Neural cell (in vitro differentiated cells): ENCODE measurements around the gene WDR44. TPM values are rescaled to one million over a fixed set of nuclear protein-coding genes. Genes with fewer than 3 reads are reported as not detected.

Source experiments
- H2AFZ ChIP-seq: fragments of 200-600, 300-800 bp; sonication (generic), shearing (Covaris generic); 2 replicates; pipeline ENCODE4 v1.6.0; 2014; ENCODE audit warnings: low read depth, mild to moderate bottlenecking, antibody characterized with exemption, low read length, moderate library complexity
- H3F3A ChIP-seq: fragments of 200-600 bp; shearing (Covaris generic); 2 replicates; pipeline ENCODE4 v1.6.1; 2016; ENCODE audit warnings: mild to moderate bottlenecking, moderate library complexity, mixed read lengths, antibody characterized with exemption, low read length; ENCODE audit not compliant: insufficient read depth, poor library complexity, severe bottlenecking
- H3K27ac ChIP-seq: fragments of 200-600, 300-800 bp; sonication (generic), shearing (Covaris generic); 2 replicates; pipeline ENCODE4 v1.5.1; 2014; ENCODE audit warnings: mild to moderate bottlenecking, low read length, moderate library complexity
- H3K27me3 ChIP-seq: fragments of 300-800, 200-600 bp; sonication (generic), shearing (Covaris generic); 2 replicates; pipeline ENCODE4 v1.6.0; 2014; ENCODE audit warnings: mild to moderate bottlenecking, low read depth, low read length, moderate library complexity; ENCODE audit not compliant: insufficient read depth
- H3K36me3 ChIP-seq: fragments of 300-800, 200-600 bp; sonication (generic), shearing (Covaris generic); 2 replicates; pipeline ENCODE4 v1.5.1; 2014; ENCODE audit warnings: mild to moderate bottlenecking, antibody characterized with exemption, low read length, moderate library complexity; ENCODE audit not compliant: insufficient read depth
- H3K4me2 ChIP-seq: fragments of 300-800, 200-600 bp; sonication (generic), shearing (Covaris generic); 2 replicates; pipeline ENCODE4 v1.6.0; 2014; ENCODE audit warnings: mild to moderate bottlenecking, low read length
- H3K4me3 ChIP-seq: fragments of 300-800, 200-600 bp; sonication (generic), shearing (Covaris generic); 2 replicates; pipeline ENCODE4 v1.5.1; 2014; ENCODE audit warnings: mild to moderate bottlenecking, low read length, moderate library complexity
- H3K79me2 ChIP-seq: fragments of 200-600 bp; shearing (Covaris generic); replicated peaks from 2 replicates; pipeline ENCODE4 v1.6.0; 2014; ENCODE audit warnings: mild to moderate bottlenecking, low read length, moderate library complexity; ENCODE audit not compliant: insufficient read depth
- H3K9ac ChIP-seq: fragments of 300-800, 200-600 bp; sonication (generic), shearing (Covaris generic); 2 replicates; pipeline ENCODE4 v1.6.1; 2016; ENCODE audit warnings: mild to moderate bottlenecking, low read length, mixed read lengths
- H3K9me2 ChIP-seq: fragments of 200-600 bp; shearing (Covaris generic); 2 replicates; pipeline ENCODE4 v1.6.1; 2016; ENCODE audit warnings: mild to moderate bottlenecking, low read length, mixed read lengths; ENCODE audit not compliant: insufficient read depth
- H3K9me3 ChIP-seq: fragments of 200-600, 300-800 bp; sonication (generic), shearing (Covaris generic); 2 replicates; pipeline ENCODE4 v1.6.1; 2016; ENCODE audit warnings: mild to moderate bottlenecking, mixed run types, low read length, moderate library complexity, mixed read lengths
- H4K20me1 ChIP-seq: fragments of 200-600 bp; shearing (Covaris generic); 2 replicates; pipeline ENCODE4 v1.6.1; 2016; ENCODE audit warnings: mild to moderate bottlenecking, mixed run types; ENCODE audit not compliant: insufficient read depth
- EP300 ChIP-seq: fragments of 450-650 bp; conservative IDR thresholded peaks from 2 replicates; pipeline ENCODE4 v1.6.1; 2014; ENCODE audit warnings: antibody characterized with exemption, mild to moderate bottlenecking, moderate library complexity; ENCODE audit not compliant: poor library complexity, severe bottlenecking
- EZH2 ChIP-seq: fragments of 200-600, 300-800 bp; shearing (Covaris generic), sonication (generic); IDR thresholded peaks from 2 replicates; pipeline ENCODE4 v1.6.1; 2014; ENCODE audit warnings: antibody characterized with exemption, low read length, borderline replicate concordance, mild to moderate bottlenecking; ENCODE audit not compliant: insufficient read depth, poor library complexity, severe bottlenecking
- MXI1 ChIP-seq: fragments of 450-650 bp; conservative IDR thresholded peaks from 2 replicates; pipeline ENCODE4 v1.6.1; 2014; ENCODE audit warnings: antibody characterized with exemption, mild to moderate bottlenecking; ENCODE audit not compliant: poor library complexity, severe bottlenecking
- POLR2AphosphoS5 ChIP-seq: IDR thresholded peaks from 2 replicates; pipeline ENCODE4 v1.6.1; 2012
- RAD21 ChIP-seq: fragments of 450-650 bp; conservative IDR thresholded peaks from 2 replicates; pipeline ENCODE4 v1.6.1; 2014; ENCODE audit warnings: antibody characterized with exemption, mild to moderate bottlenecking, moderate library complexity
- REST ChIP-seq: IDR thresholded peaks from 2 replicates; pipeline ENCODE4 v1.6.1; 2012; ENCODE audit warnings: borderline replicate concordance
- SMC3 ChIP-seq: fragments of 450-650 bp; conservative IDR thresholded peaks from 2 replicates; pipeline ENCODE4 v1.6.1; 2014; ENCODE audit warnings: antibody characterized with exemption, mild to moderate bottlenecking, moderate library complexity; ENCODE audit not compliant: poor library complexity
- TAF1 ChIP-seq: IDR thresholded peaks from 2 replicates; pipeline ENCODE4 v1.6.1; 2012; ENCODE audit warnings: low read depth
- polyA plus RNA-seq: library from polyadenylated mRNA; depleted of rRNA; stranded (reverse); fragments of >200 nt; gene quantifications from 2 replicates; pipeline ENCODE4 v1.2.3, GENCODE V29; 2014
- TF ChIP-seq, protein P1 (sequence below): fragments of 450-650 bp; IDR thresholded peaks from 2 replicates; pipeline ENCODE4 v1.5.1; 2014; ENCODE audit warnings: antibody characterized with exemption, mild to moderate bottlenecking, moderate library complexity; ENCODE audit not compliant: poor library complexity, severe bottlenecking

The WDR44 gene
- polyA plus RNA-seq, 1 donor from 2014 or later, result 19.3 TPM

GRCh38 chrX:118493016-118493415 is 147.1 kb downstream of the WDR44 start:
- no peaks in the 10 kb centered on the region for H3K9me3 ChIP-seq
- H3K36me3 ChIP-seq, result no peaks in the 10 kb centered on the region
- no peaks in the 10 kb centered on the region for H4K20me1 ChIP-seq
- no peak for TF ChIP-seq MXI1
- no peak for TF ChIP-seq TAF1
- no peak for TF ChIP-seq EP300
- TF ChIP-seq, protein P1, sequence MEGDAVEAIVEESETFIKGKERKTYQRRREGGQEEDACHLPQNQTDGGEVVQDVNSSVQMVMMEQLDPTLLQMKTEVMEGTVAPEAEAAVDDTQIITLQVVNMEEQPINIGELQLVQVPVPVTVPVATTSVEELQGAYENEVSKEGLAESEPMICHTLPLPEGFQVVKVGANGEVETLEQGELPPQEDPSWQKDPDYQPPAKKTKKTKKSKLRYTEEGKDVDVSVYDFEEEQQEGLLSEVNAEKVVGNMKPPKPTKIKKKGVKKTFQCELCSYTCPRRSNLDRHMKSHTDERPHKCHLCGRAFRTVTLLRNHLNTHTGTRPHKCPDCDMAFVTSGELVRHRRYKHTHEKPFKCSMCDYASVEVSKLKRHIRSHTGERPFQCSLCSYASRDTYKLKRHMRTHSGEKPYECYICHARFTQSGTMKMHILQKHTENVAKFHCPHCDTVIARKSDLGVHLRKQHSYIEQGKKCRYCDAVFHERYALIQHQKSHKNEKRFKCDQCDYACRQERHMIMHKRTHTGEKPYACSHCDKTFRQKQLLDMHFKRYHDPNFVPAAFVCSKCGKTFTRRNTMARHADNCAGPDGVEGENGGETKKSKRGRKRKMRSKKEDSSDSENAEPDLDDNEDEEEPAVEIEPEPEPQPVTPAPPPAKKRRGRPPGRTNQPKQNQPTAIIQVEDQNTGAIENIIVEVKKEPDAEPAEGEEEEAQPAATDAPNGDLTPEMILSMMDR, result no peak
- TF ChIP-seq RAD21, result no peak
- TF ChIP-seq EZH2, result no peak
- TF ChIP-seq REST, result no peak
- TF ChIP-seq SMC3, result no peak
- TF ChIP-seq POLR2AphosphoS5, result no peak
- no peak overlapping the region for H3K4me2 ChIP-seq
- H3K27ac ChIP-seq, result no peak overlapping the region
- no peak overlapping the region for H3K4me3 ChIP-seq
- no peak overlapping the region for H3K9ac ChIP-seq
- H3K79me2 ChIP-seq, result peaks cover 11% of the 10 kb centered on the region
- no peak overlapping the region for H2AFZ ChIP-seq
- H3K9me2 ChIP-seq, result no peaks in the 10 kb centered on the region
- H3K27me3 ChIP-seq, result no peaks in the 10 kb centered on the region
- no peaks in the 10 kb centered on the region for H3F3A ChIP-seq

GRCh38 chrX:118493653-118494297 is 147.9 kb downstream of the WDR44 start:
- H2AFZ ChIP-seq, result no peak overlapping the region
- H3K4me3 ChIP-seq, result no peak overlapping the region
- H3F3A ChIP-seq, result no peaks in the 10 kb centered on the region
- H4K20me1 ChIP-seq, result no peaks in the 10 kb centered on the region
- H3K27ac ChIP-seq, result no peak overlapping the region
- no peaks in the 10 kb centered on the region for H3K36me3 ChIP-seq
- H3K9ac ChIP-seq, result no peak overlapping the region
- peaks cover 19% of the 10 kb centered on the region for H3K79me2 ChIP-seq
- H3K4me2 ChIP-seq, result no peak overlapping the region
- no peaks in the 10 kb centered on the region for H3K9me2 ChIP-seq
- H3K27me3 ChIP-seq, result no peaks in the 10 kb centered on the region
- H3K9me3 ChIP-seq, result no peaks in the 10 kb centered on the region
- TF ChIP-seq, protein P1, result no peak
- TF ChIP-seq EZH2 (no peak), RAD21 (no peak), POLR2AphosphoS5 (no peak), SMC3 (no peak), TAF1 (no peak), REST (no peak), EP300 (no peak), MXI1 (no peak)
